ENCODE measurements around the gene SORCS3.

SORCS3 gene

DNA sequence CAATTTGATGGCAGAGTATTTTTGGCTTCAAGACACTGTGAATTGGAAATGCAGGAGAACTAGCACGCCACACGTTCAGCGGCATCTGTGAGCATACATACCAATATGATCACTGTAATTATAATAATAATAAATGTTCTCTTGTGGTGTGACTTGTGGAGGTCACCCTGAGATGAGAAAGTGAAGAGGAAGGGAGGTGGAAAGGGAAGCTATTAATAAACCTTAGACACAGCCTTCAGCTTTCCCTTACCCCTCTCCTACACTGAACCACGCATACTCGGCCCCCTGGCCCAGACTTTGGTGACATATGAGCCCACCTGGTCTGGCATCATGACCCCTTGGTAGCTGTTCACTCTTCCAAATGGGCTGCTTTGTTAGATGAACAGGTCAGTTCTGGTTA lies 139.1 kb downstream of the SORCS3 start:
- no peak for DNase-seq

DNA sequence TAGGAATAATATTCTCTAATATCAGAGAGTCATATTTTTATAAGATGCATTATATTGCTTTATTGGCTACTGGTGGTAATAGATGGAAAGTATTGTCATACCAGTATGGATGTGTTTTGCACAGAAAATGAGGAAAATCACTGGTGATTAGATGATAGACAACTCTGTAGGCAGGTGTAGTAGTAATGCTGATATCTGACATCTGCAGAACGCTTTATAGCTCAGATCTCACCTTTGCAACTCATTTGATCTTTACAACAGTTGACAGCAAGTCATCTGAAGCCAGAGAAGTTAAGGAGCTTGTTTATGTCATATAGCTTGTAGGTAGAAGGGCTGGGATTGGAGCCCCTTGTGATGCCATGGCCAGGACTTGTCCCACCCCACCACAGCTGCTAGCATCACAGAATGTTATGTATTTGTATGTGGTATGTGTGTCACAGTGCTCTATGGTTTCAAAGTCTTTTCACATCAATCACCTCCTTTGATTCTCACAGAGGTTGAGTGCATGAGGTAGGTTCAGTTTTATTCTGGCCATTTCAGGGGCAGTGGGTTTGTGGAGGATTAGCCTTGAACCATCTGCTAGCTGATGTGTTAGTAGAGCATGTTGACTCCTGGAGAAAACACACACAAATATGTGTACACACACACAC lies 140.0 kb downstream of the SORCS3 start:
- DNase-seq: no peak

DNA sequence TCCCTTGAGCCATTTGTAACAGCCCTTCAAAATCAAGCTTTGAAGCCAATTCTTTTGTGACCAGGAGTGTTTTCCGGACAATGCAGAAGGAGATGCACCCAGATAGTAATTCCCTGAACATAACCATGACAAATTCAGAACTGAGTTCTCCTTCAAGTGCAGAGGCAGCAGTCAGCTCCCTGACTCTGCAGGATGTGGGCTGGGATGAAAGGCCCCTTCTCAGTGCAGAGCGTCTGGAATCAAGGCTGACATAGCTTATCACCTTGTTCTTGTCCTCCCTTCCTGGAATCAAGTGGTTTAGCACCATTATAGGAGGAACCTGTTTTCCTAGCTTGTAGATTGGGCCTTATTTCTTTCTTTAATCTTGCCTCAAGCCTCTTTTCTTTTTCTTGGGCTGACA lies 143.4 kb downstream of the SORCS3 start:
- no peak for DNase-seq

DNA sequence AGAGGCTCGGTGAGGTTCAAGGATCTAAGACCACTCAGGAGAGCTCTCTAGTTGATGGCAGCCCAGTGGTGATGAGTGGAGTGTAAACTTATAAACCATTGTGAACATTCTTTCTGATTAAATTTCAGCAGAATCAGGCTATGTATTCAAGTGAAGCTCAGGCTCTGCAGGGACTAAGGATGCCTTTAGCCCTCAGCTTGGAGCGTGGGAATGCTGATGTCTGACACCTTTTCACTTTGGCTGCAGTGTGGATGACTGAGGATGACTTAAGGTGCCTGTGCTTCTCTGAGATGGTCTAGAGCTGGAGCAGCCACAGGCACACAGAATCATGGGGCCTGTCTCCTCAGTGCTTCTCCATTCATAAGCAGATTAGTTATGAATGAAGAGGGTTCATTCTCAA lies 150.4 kb downstream of the SORCS3 start:
- DNase-seq: no peak

DNA sequence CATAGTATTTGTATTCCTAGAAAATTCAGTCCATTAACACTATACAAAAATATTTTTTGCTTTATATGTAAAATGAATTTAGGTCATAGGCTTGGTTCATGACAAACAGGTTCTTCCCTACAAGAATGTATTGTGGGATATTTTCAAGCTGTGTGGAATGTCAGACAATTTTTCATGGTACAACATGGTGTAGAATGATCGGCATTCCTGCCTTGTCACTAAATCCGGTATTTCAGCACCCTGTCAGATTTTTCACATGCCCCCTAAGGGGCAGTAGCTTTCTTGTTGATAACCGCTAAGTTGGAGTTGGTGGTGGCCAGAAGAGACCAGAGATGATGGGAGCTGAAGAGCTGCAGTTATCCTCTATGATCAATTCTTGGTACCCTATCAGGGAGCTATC lies 154.3 kb downstream of the SORCS3 start:
- no peak for DNase-seq

DNA sequence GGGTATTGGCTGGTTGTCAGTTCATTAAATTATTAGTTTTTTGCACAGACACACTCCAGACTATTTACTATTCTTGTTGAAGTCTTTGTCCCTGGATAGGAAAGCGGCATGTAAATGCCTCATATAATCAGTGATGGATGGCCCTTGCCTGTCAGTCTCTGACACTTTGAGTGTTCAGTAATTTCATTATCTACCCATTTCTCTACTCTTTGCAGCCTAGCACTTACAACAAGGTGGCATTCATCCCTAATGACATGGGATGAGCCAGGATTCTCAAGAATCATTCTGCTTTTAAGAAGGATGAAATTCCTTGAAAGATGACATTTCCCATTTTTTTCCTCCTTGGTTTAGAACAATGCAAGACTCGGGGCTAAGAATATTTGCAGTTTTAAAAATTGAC lies 155.7 kb downstream of the SORCS3 start:
- no peak for DNase-seq

DNA sequence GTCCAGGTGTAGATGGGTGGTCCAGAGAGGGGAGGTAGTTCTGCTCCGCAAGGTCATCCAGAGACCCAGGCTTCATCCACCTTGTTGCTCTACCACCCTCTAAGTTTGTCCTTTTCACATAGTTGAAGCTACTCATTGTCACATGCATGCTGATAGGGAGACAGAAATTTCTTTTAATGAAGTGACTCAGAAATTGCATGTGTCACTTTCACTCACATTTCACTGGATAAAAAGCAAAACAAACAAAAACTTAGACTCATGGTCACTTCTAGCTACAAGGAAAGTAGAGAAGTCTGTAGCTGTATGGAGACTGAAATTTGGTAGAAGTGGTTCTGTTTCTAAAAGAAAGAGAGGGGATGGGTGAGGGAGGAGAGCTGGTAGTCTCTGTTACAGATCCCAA lies 161.9 kb downstream of the SORCS3 start:
- DNase-seq: no peak

DNA sequence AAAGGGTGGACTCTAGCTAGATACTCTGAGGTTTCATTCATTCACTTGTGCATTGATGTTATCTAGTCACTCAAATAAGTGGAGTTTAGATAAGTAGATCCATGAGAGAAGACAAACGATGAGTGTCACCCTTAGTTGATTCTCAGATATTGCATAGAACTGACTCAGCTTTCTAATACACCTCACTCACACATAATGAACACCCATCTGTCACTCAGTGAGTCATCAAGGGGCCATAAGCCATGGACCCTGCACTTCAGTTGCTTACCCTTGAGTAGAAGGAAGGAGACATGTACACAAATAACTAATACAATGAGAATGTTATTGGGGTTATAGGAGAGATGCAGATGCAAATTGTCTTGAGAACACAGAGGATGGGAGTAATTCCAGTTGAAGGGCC lies 163.8 kb downstream of the SORCS3 start:
- DNase-seq: no peak

- DNase-seq: no peak
These were observed 165.7 kb downstream of the SORCS3 start for GRCh38 chr10:104806801-104807200.

DNA sequence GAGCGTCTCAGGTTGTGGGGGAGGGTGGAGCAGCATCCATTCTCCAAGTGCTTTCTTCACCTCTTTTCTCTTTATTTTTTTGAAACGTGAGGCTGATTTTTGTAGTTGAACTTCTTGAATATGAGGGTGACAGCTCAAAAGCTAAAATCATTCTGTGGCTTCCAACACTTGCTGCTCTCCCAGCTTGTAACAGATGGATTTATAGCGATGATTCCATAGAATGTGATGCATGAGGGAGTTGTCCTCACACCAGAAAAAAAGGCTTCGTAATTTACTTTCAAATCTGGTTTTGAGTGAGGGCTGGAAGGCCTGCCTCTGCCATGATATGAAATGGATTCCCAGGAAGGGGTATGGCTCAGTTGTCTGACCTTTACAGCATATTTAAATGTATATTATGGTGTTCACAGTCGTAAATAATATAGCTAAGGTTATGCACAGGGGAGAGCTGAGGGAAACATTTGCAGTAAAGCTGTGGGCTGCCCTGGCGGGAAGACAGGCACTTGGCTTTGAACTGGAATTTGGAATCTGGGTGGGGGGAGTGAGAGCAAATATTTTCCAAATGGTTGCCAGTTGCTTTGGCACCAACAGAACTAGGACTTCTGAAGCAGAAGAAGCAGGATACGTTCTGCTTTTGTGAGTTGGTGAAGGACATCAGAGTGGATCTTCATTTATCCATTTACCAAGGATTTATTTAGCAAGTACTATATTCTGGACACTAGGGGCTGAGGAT lies 166.7 kb downstream of the SORCS3 start:
- no peak for DNase-seq

- no peak for DNase-seq
These were observed 168.4 kb downstream of the SORCS3 start for GRCh38 chr10:104809288-104810090.

DNA sequence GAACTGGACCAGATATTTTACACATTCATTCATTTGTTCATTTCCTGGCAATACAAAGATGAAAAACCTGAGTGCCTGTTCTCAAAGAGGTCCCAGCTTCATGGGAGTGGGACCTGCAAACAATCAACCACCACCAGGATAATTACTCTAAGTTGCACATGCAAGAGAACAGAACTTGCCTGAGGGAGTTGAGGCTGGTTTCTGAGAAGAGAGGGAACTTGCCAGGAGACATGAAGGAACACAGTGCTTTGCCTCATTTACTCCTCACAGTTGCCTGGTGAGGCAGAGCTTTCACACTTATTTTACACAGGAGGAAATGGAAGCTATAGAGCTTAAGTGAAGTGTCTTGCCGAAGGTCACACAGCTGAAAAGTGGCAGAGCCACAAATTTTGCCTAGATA lies 170.1 kb downstream of the SORCS3 start:
- DNase-seq: no peak

DNA sequence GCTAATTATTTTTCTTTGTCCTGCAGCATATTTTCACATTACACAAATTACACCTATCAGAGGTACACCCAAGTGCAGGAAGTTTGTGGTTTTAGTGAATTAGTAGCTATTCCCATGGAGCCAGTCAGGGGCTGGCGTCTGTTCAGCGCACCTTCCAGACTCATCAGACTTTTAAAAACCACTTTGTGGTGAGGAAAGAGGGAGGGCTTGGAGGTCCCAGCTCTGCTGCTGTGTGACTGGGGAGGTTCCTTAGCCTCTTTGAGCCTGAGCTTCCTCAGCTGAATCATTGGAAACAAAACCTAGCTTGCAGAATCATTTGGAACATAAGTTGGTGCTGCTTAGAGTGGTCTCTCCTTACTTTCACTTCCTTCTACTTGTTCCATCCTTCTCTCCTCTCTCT lies 175.4 kb downstream of the SORCS3 start:
- no peak for DNase-seq

GRCh38 chr10:104819731-104820130 lies 178.6 kb downstream of the SORCS3 start:
- DNase-seq: no peak

DNA sequence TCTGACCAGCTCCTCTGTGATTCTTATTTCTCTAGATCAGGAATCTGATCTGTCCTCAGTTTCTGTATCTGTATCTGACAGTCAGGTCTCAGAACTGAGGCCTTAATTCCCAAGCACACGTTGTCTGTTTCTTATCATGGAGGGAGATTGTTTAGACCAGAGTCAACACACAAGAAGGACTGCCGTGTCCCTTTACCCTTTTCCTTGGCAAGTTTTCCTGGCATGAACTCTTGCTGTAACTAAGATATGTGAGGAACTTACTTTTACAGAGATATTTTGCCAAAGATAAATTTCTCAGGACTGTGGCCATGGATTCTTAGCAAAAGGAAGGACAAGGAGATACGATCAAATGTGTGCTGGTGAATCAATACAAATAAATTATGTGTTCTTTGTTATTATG lies 181.0 kb downstream of the SORCS3 start:
- no peak for DNase-seq

- no peak for DNase-seq
These were observed 183.4 kb downstream of the SORCS3 start for GRCh38 chr10:104824380-104825006.

DNA sequence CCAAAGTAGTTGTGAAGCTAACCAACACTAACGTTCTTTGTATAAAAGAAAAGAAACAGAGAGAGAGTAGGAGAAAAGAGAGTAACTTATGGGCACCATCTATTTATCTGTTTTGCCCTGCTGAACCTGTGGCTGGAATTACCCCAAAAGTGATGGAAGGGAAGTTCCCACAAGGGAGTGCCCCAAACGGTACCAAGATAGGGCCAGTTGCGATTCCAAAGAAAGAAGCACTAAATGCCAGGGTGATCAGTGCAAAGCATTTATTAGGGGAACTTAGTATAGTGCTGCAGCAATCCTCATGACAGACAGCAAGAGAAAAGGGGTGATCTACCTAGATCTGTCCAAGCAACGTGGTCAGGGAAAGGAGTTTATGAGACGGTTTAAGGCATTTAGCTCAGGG lies 190.2 kb downstream of the SORCS3 start:
- no peak for DNase-seq

DNA sequence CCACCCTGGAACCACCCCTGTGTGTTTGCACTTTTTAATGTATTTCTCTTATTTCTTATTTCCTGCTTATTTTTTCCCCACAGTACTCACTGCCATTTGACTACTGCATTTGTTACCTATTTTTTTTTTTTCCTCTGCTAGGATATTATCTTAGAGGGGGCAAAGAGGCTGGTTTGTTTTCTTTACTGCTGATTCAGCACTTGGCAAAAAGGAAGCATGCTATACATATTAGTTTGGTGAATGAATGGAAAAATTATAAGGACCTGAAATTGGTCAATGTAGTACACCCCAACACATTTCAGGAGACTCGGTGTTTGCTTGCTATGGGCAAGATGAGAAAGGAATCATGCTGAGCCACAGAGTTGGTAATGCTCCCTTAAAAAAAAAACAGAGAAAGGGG lies 193.5 kb downstream of the SORCS3 start:
- DNase-seq: no peak

- no peak for DNase-seq
These were observed 194.3 kb downstream of the SORCS3 start for GRCh38 chr10:104835422-104835821.

- no peak for DNase-seq
These were observed 201.6 kb downstream of the SORCS3 start for GRCh38 chr10:104842704-104843103.

- DNase-seq: no peak
These were observed 203.0 kb downstream of the SORCS3 start for GRCh38 chr10:104844073-104844472.

GRCh38 chr10:104850023-104850422 lies 208.9 kb downstream of the SORCS3 start:
- DNase-seq: no peak

DNA sequence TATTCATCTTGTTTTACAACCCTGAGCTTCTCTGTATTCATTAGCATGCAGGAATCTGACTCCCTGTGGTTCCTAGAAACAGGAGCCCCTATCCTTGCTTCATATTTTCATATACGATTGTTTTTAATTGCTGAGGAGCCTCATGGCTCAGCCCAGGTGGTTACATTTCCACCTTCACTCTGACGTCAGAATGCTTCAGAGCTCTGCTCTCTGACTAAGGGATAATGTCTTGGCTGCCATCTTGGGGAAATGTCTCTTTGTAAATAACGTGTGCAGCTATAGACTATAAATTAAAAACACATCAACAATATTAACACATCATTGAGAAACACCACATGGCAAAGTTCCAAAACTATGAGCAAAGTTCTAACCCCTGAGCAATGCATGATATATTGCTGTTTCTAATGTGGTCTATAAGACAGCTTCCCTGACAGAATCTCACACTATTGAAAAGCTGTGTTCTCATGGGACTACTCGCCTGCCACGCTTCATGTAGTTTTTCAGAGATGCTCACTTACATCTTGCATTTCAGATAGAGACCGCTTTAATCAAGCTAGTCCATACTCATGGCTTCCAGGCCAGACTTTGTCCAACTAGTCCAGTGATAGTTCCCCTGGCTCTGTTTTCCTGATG lies 227.0 kb downstream of the SORCS3 start:
- DNase-seq: no peak
